Kidney (tissue), 2 donors: ENCODE data around the gene TBCEL. TPM values are rescaled to one million over a fixed set of nuclear protein-coding genes. Genes with fewer than 3 reads are reported as not detected.

ENCODE experiments used
- polyA plus RNA-seq: library from polyadenylated mRNA; stranded (reverse); fragments of 350-450 nt; fragmentation: Illumina TruSeq; extraction: RNeasy Lipid Tissue Mini Kit (QIAGEN cat#74804); gene quantifications from one replicate; pipeline ENCODE4 v1.2.3, GENCODE V29; 2014; ENCODE audit warnings: low read depth, low replicate concordance; ENCODE audit not compliant: insufficient read depth
- total RNA-seq: library from RNA; stranded (reverse); fragmentation: NEBNext Ultra II Directional; extraction: Animal tissue kit (Norgen Biotek cat#: 25700); gene quantifications from one replicate; pipeline ENCODE4 v1.2.1, GENCODE V29; 2021
- donor health status: DM: yes; HTN: yes; CAD: no.

The TBCEL gene
- total and polyA plus RNA-seq, 2 donors from 2014 or later: 5.0 to 41.8 TPM

Other genes starting within 250 kb of the TBCEL start
- gene TECTA, start 77.1 kb downstream of the TBCEL start, total RNA-seq: 1.2 TPM
- 0.54 TPM for gene TECTA, start 77.1 kb downstream of the TBCEL start, polyA plus RNA-seq